ENCODE data around the gene ACSL1. TPM values are rescaled to one million over a fixed set of nuclear protein-coding genes. Genes with fewer than 3 reads are reported as not detected.

The ACSL1 gene
- polyA plus RNA-seq, 2 of the 4 experiments (the other 2 are of a cell fraction), result 10.0 to 12.4 TPM

GRCh38 chr4:184817494-184818215 lies 8.1 kb downstream of the ACSL1 start:
- Histone ChIP-seq H3K4me1 (peaks cover 47% of the 10 kb centered on the region), H3K4me2 (peak overlapping the region; percentile 34; the same call in 2 of the 3 replicates), H3K27ac (peak overlapping the region; percentile 26 to 46; a peak in 3 of 6 replicates), H3K4me3 (no peak overlapping the region), H3K9me3 (no peaks in the 10 kb centered on the region)
- DNase-seq (ENCODE audit: low read depth in 1 of 2, low spot score in 1 of 2), result no peak
- ATAC-seq, result no peak
- FAIRE-seq, result no peak
- WGBS (ENCODE audit: missing lambda C conversion rate), result 80% methylated on average over 9 of the region's 11 CpGs
- TF ChIP-seq TFCP2L1 (CRISPR knock-in tag; IDR thresholded peaks at IDR 0.05) (no peak), MAZ (IDR thresholded peaks at IDR 0.05; ENCODE audit: borderline replicate concordance, low read depth, low read length) (no peak), GATA3 (IDR thresholded peaks at IDR 0.05; ENCODE audit: borderline replicate concordance) (no peak), HOXB13 (CRISPR knock-in tag; IDR thresholded peaks at IDR 0.05; ENCODE audit: low read depth) (no peak)
- ChIA-PET CTCF (no interaction called here), POLR2A (no interaction called here)

- ATAC-seq, result no peak
Observed at GRCh38 chr4:184816962-184817361, 8.8 kb downstream of the ACSL1 start.

GRCh38 chr4:184815046-184815877 lies 10.5 kb downstream of the ACSL1 start:
- DNase-seq (ENCODE audit: low read depth in 1 of 2, low spot score in 1 of 2) (peak in 1 of 2 experiments; percentile 24), ATAC-seq (peak; percentile 65 to 76; a peak in 5 of 6 replicates), FAIRE-seq (no peak)
- CTCF ChIA-PET, result interaction anchor here (0.9 to 1.0 kb wide), 2 partner anchors 10 to 70 kb away, joined by 3 read pairs; no protein-coding TSS in a partner anchor
- peaks cover 59% of the 10 kb centered on the region for H3K4me1 ChIP-seq
- 41% methylated on average over 10 of the region's 11 CpGs for WGBS (ENCODE audit: missing lambda C conversion rate)
- TF ChIP-seq TP53 (CRISPR knock-in tag; IDR thresholded peaks at IDR 0.05) (no peak), RARB (CRISPR knock-in tag; IDR thresholded peaks at IDR 0.05) (no peak), EHF (CRISPR knock-in tag; IDR thresholded peaks at IDR 0.05) (no peak), MAFK (IDR thresholded peaks at IDR 0.05; ENCODE audit: partially characterized antibody) (no peak), GATA3 (IDR thresholded peaks at IDR 0.05; ENCODE audit: borderline replicate concordance) (no peak), HEYL (CRISPR knock-in tag; IDR thresholded peaks at IDR 0.05) (no peak), BCL3 (IDR thresholded peaks at IDR 0.05) (no peak), ZNF302 (CRISPR knock-in tag; IDR thresholded peaks at IDR 0.05) (no peak), RNF2 (IDR thresholded peaks at IDR 0.05; ENCODE audit: borderline replicate concordance, low read depth) (no peak)
- POLR2A ChIA-PET, result no interaction called here
- H3K9me3 ChIP-seq, result no peaks in the 10 kb centered on the region
- peak overlapping the region; percentile 72 to 83; a peak in 5 of 6 replicates for H3K27ac ChIP-seq
- no peak overlapping the region; the same call in 2 of the 3 replicates for H3K4me3 ChIP-seq
- peak overlapping the region; percentile 75 for H3K4me2 ChIP-seq

More at GRCh38 chr4:184816962-184817361, 8.8 kb downstream of the ACSL1 start:
- no peak for TF ChIP-seq JUNB (IDR thresholded peaks at IDR 0.05)
- DNase-seq (ENCODE audit: low read depth in 1 of 2, low spot score in 1 of 2) (no peak), FAIRE-seq (no peak)
- CTCF ChIA-PET, result no interaction called here
- Histone ChIP-seq H3K27ac (no peak overlapping the region; a peak in 1 of 6 replicates), H3K4me1 (peaks cover 53% of the 10 kb centered on the region), H3K4me2 (no peak overlapping the region), H3K4me3 (no peak overlapping the region), H3K9me3 (no peaks in the 10 kb centered on the region)
- POLR2A ChIA-PET, result no interaction called here

- no peaks in the 10 kb centered on the region for H3K9me3 ChIP-seq
- FAIRE-seq, result no peak
- peaks cover 59% of the 10 kb centered on the region for H3K4me1 ChIP-seq
- no peak overlapping the region; the same call in 2 of the 3 replicates for H3K4me3 ChIP-seq
- 57% methylated on average over 5 of the region's 5 CpGs for WGBS (ENCODE audit: missing lambda C conversion rate)
- POLR2A ChIA-PET, result interaction anchor here (1.1 kb wide), 1 partner anchor 165 kb away, joined by 3 read pairs; the partner anchor contains the start of genes CASP3 and PRIMPOL
- peak overlapping the region; percentile 72 to 83; a peak in 5 of 6 replicates for H3K27ac ChIP-seq
- peak overlapping the region; percentile 75 for H3K4me2 ChIP-seq
- CTCF ChIA-PET, result interaction anchor here (0.9 to 1.0 kb wide), 2 partner anchors 10 to 69 kb away, joined by 3 read pairs; no protein-coding TSS in a partner anchor
- ATAC-seq, result no peak
- DNase-seq (ENCODE audit: low read depth in 1 of 2, low spot score in 1 of 2), result no peak
- TF ChIP-seq NFE2L2 (conservative IDR thresholded peaks at IDR 0.05; ENCODE audit: low read length), result no peak
- TF ChIP-seq CEBPB (IDR thresholded peaks at IDR 0.05), result no peak
- TF ChIP-seq NR3C1 (IDR thresholded peaks at IDR 0.05), result no peak
- TF ChIP-seq SREBF2 (IDR thresholded peaks at IDR 0.05), result no peak
- TF ChIP-seq CHD2 (IDR thresholded peaks at IDR 0.05; ENCODE audit: low read length, partially characterized antibody), result no peak
- no peak for TF ChIP-seq CHD4 (IDR thresholded peaks at IDR 0.05; ENCODE audit: borderline replicate concordance)
- TF ChIP-seq RFX5 (IDR thresholded peaks at IDR 0.05), result no peak
- no peak for TF ChIP-seq RNF2 (IDR thresholded peaks at IDR 0.05; ENCODE audit: borderline replicate concordance, low read depth)
Observed at GRCh38 chr4:184814686-184815045, 11.1 kb downstream of the ACSL1 start.

All from A549 (cell line).